Liver (tissue), 9 donors: Measurements from ENCODE around the gene TRAPPC3L. TPM values are rescaled to one million over a fixed set of nuclear protein-coding genes. Genes with fewer than 3 reads are reported as not detected.
A peak's percentile ranks its signal among the peaks of the same experiment; 100 is the strongest.

Source experiments
- DNase-seq: peaks from one replicate; pipeline ENCODE4 v3.0.0-alpha.2; 2017; ENCODE audit warnings: low spot score
- H3K27ac ChIP-seq, 2 donors: one replicate each; pipeline ENCODE4 v1.7.0; 2013; ENCODE audit warnings: inconsistent platforms in 2 of 2, low read length in 2 of 2, control low read depth in 1 of 2, low read depth in 1 of 2, mild to moderate bottlenecking in 1 of 2
- H3K27me3 ChIP-seq, 4 donors: one replicate each; pipeline versions ENCODE4 v1.6.1 to v1.7.0; 2013; ENCODE audit warnings: low read length in 3 of 4, inconsistent platforms in 1 of 4, mild to moderate bottlenecking in 1 of 4, moderate library complexity in 1 of 4; ENCODE audit not compliant: control insufficient read depth in 4 of 4, insufficient read depth in 4 of 4
- H3K36me3 ChIP-seq, 4 donors: one replicate each; pipeline versions ENCODE4 v1.6.1 to v1.7.0; 2013; ENCODE audit warnings: low read length in 3 of 4, mild to moderate bottlenecking in 3 of 4, low read depth in 1 of 4, moderate library complexity in 1 of 4; ENCODE audit not compliant: control insufficient read depth in 4 of 4, insufficient read depth in 3 of 4
- H3K4me1 ChIP-seq, 4 donors: one replicate each; pipeline versions ENCODE4 v1.6.1 to v1.7.0; 2013; ENCODE audit warnings: low read length in 3 of 4, mild to moderate bottlenecking in 3 of 4, moderate library complexity in 1 of 4; ENCODE audit not compliant: control insufficient read depth in 4 of 4, insufficient read depth in 4 of 4
- H3K4me3 ChIP-seq, 3 donors: one replicate each; pipeline versions ENCODE4 v1.6.1 to v1.7.0; 2013; ENCODE audit warnings: low read length in 3 of 3, control low read depth in 1 of 3, low read depth in 1 of 3, mild to moderate bottlenecking in 1 of 3
- H3K9ac ChIP-seq, 2 donors: one replicate each; pipeline ENCODE4 v1.7.0; 2013; ENCODE audit warnings: low read length in 2 of 2, mild to moderate bottlenecking in 2 of 2, moderate library complexity in 2 of 2, control low read depth in 1 of 2, low read depth in 1 of 2
- H3K9me3 ChIP-seq, 4 donors: one replicate each; pipeline versions ENCODE4 v1.6.1 to v1.7.0; 2013; ENCODE audit warnings: low read length in 3 of 4; ENCODE audit not compliant: control insufficient read depth in 4 of 4
- CTCF ChIP-seq: fragments of 150-350 bp; IDR thresholded peaks from 2 replicates; pipeline ENCODE4 v1.5.1; 2017; ENCODE audit warnings: improper control_type of control experiment, low read depth, low read length; ENCODE audit not compliant: missing input control
- EGR1 ChIP-seq, 2 donors: IDR thresholded peaks; 2 replicates each; pipeline ENCODE4 v1.6.1; 2016 to 2018; ENCODE audit warnings: antibody characterized with exemption in 2 of 2, low read depth in 2 of 2
- FOXA1 ChIP-seq: IDR thresholded peaks from 2 replicates; pipeline ENCODE4 v1.6.1; 2016; ENCODE audit warnings: antibody characterized with exemption
- FOXA2 ChIP-seq: IDR thresholded peaks from 2 replicates; pipeline ENCODE4 v1.6.1; 2016; ENCODE audit warnings: antibody characterized with exemption
- GABPA ChIP-seq, 2 donors: IDR thresholded peaks in 1 of 2; conservative IDR thresholded peaks in 1 of 2; 2 replicates each; pipeline ENCODE4 v1.6.1; 2016; ENCODE audit warnings: antibody characterized with exemption in 2 of 2, mild to moderate bottlenecking in 1 of 2, moderate library complexity in 1 of 2
- HNF4A ChIP-seq, 2 donors: conservative IDR thresholded peaks; 2 replicates each; pipeline ENCODE4 v1.6.1; 2016; ENCODE audit warnings: antibody characterized with exemption in 2 of 2, mild to moderate bottlenecking in 2 of 2
- HNF4G ChIP-seq: IDR thresholded peaks from 2 replicates; pipeline ENCODE4 v1.6.1; 2016; ENCODE audit warnings: antibody characterized with exemption
- JUND ChIP-seq, 2 donors: IDR thresholded peaks; 2 replicates each; pipeline ENCODE4 v1.6.1; 2016; ENCODE audit warnings: antibody characterized with exemption in 2 of 2
- NR2F2 ChIP-seq: IDR thresholded peaks from 2 replicates; pipeline ENCODE4 v1.6.1; 2016; ENCODE audit warnings: antibody characterized with exemption
- RAD21 ChIP-seq, 2 donors: IDR thresholded peaks; 2 replicates each; pipeline ENCODE4 v1.6.1; 2016; ENCODE audit warnings: antibody characterized with exemption in 2 of 2, mild to moderate bottlenecking in 2 of 2
- RXRA ChIP-seq, 2 donors: IDR thresholded peaks; 2 replicates each; pipeline ENCODE4 v1.6.1; 2017 to 2018; ENCODE audit warnings: antibody characterized with exemption in 2 of 2, mild to moderate bottlenecking in 1 of 2
- SP1 ChIP-seq: IDR thresholded peaks from 2 replicates; pipeline ENCODE4 v1.6.1; 2018; ENCODE audit warnings: antibody characterized with exemption, mild to moderate bottlenecking
- TAF1 ChIP-seq: conservative IDR thresholded peaks from 2 replicates; pipeline ENCODE4 v1.6.1; 2016; ENCODE audit warnings: antibody characterized with exemption, mild to moderate bottlenecking
- YY1 ChIP-seq: IDR thresholded peaks from 2 replicates; pipeline ENCODE4 v1.6.1; 2016; ENCODE audit warnings: antibody characterized with exemption, mild to moderate bottlenecking
- WGBS: extraction: QIAGEN DNeasy Blood & Tissue Kit; methylation state at CpG from one replicate; pipeline ENCODE4 v1.1.7; 2013; 5-methylcytosine and 5-hydroxymethylcytosine counted together
- polyA plus RNA-seq, 2 donors: library from polyadenylated mRNA; stranded (reverse) in 1 of 2; unstranded in 1 of 2; fragments of 200-250 nt in 1 of 2; fragments of >200 nt in 1 of 2; fragmentation: Nextera tagmentation in 1 of 2; extraction: Ambion mirVana in 1 of 2; gene quantifications; one replicate each; pipeline versions ENCODE4 v1.2.1 to v1.2.3, GENCODE V29; 2013 to 2015
- total RNA-seq, 2 donors: library from RNA; depleted of rRNA; stranded (reverse); fragments of >200 nt; gene quantifications; one replicate each; pipeline ENCODE4 v1.2.3, GENCODE V29; 2014
- TF ChIP-seq, protein P1 (sequence below): IDR thresholded peaks from 2 replicates; pipeline ENCODE4 v1.6.1; 2016; ENCODE audit warnings: antibody characterized with exemption
- TF ChIP-seq, protein P2 (sequence below): IDR thresholded peaks from 2 replicates; pipeline ENCODE4 v1.6.1; 2016; ENCODE audit warnings: antibody characterized with exemption, mild to moderate bottlenecking
- TF ChIP-seq, protein P3 (sequence below): IDR thresholded peaks from 2 replicates; pipeline ENCODE4 v1.6.1; 2016; ENCODE audit warnings: antibody characterized with exemption
- donor health status: healthy.
- donor health status: healthy.
- donor health status: healthy.
- donor health status: healthy.
- donor health status: healthy.

Gene TRAPPC3L
- total and polyA plus RNA-seq, 4 donors: 0.08 to 0.21 (median 0.16) TPM

DNA sequence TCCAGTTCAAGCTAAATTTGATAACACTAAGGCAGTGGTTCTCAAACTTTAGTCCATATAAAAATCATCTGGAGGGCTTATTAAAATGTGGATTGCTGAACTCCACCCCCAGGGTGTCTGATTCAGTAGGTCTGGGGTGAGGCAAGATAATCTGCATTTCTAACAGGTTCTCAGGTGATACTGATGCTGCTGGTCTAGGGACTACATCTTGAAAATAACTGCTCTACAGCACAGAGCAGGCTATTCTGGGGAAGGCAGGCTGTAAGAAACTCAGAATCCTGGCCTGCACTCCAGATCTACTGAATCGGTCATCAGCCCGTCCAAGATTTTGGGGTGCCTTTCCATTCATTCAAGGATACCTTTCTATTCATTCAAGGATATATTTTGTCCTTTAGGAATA, 22.6 kb downstream of the TRAPPC3L start:
- 93% methylated on average over 2 of the region's 2 CpGs for WGBS
- H3K9me3 ChIP-seq: no peaks in the 10 kb centered on the region
- no peak overlapping the region for H3K9ac ChIP-seq
- TF ChIP-seq FOXA2: no peak
- no peak for TF ChIP-seq HNF4A (conservative IDR thresholded peaks at IDR 0.05)
- no peak for TF ChIP-seq GABPA (IDR thresholded peaks at IDR 0.05 in 1 of 2, conservative IDR thresholded peaks at IDR 0.05 in 1 of 2)
- TF ChIP-seq NR2F2: no peak
- DNase-seq: no peak
- H3K4me3 ChIP-seq: no peak overlapping the region
- no peaks in the 10 kb centered on the region for H3K36me3 ChIP-seq
- no peaks in the 10 kb centered on the region for H3K27me3 ChIP-seq
- H3K4me1 ChIP-seq: no peaks in the 10 kb centered on the region
- H3K27ac ChIP-seq: no peak overlapping the region

DNA sequence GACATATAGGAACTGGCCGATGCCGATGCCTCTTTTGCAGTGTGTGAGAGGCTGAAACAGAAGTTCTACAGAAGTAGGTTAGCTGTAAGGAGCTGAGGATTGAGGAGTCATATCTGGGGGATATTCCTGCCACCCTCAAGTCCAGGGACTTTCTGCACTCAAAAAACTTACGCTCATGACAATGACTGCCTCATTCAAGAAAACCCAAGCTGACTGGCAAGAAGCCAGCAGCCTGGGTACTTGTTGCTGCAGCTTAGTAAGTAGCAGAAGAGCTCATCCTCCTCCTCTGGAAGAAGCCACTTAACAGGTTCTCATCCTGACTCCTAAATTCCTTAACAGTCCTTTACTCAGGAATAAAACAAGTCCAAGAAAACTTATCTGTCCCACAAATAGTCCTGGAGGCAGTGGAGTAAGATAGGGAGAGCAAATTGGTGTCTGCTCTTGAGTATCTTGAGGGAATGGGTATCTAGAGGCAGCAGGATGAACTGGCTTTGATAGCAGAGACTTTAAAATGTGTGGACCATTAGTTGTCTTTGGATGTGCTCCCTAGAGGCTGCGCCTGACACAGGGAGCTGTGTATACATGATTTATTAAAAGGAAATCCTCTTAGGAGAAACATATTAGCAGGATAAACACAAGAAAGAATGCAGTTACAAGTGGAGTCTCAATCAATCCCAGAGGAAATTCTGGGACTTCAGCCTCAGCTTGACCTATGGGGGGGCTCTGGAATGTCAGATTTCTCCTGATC, 26.7 kb downstream of the TRAPPC3L start:
- H3K9ac ChIP-seq: no peak overlapping the region
- no peaks in the 10 kb centered on the region for H3K9me3 ChIP-seq
- WGBS: 90% methylated on average over 4 of the region's 4 CpGs
- H3K27me3 ChIP-seq: no peaks in the 10 kb centered on the region
- H3K4me3 ChIP-seq: no peak overlapping the region
- no peak for TF ChIP-seq RAD21 (IDR thresholded peaks at IDR 0.05)
- no peak for TF ChIP-seq RXRA (IDR thresholded peaks at IDR 0.05)
- TF ChIP-seq NR2F2: no peak
- no peaks in the 10 kb centered on the region for H3K4me1 ChIP-seq
- no peaks in the 10 kb centered on the region for H3K36me3 ChIP-seq
- H3K27ac ChIP-seq: no peak overlapping the region
- DNase-seq: no peak

GRCh38 chr6:116515141-116515540, 30.3 kb downstream of the TRAPPC3L start:
- DNase-seq: no peak
- TF ChIP-seq FOXA2 (no peak), HNF4A (conservative IDR thresholded peaks at IDR 0.05) (peak; percentile 45 to 49), GABPA (IDR thresholded peaks at IDR 0.05 in 1 of 2, conservative IDR thresholded peaks at IDR 0.05 in 1 of 2) (no peak), TAF1 (no peak)
- H3K9ac ChIP-seq: no peak overlapping the region
- H3K9me3 ChIP-seq: no peaks in the 10 kb centered on the region
- H3K4me3 ChIP-seq: no peak overlapping the region
- H3K27ac ChIP-seq: no peak overlapping the region
- H3K27me3 ChIP-seq: no peaks in the 10 kb centered on the region
- no peaks in the 10 kb centered on the region for H3K36me3 ChIP-seq
- no peaks in the 10 kb centered on the region for H3K4me1 ChIP-seq

GRCh38 chr6:116514111-116514510, 31.4 kb downstream of the TRAPPC3L start:
- H3K9me3 ChIP-seq: peaks cover 0 to 4% (median 0%) of the 10 kb centered on the region in 4 donors
- no peaks in the 10 kb centered on the region for H3K36me3 ChIP-seq
- no peaks in the 10 kb centered on the region for H3K4me1 ChIP-seq
- DNase-seq: no peak
- H3K4me3 ChIP-seq: no peak overlapping the region
- H3K9ac ChIP-seq: no peak overlapping the region
- no peaks in the 10 kb centered on the region for H3K27me3 ChIP-seq
- 88% methylated on average over 4 of the region's 4 CpGs for WGBS
- H3K27ac ChIP-seq: no peak overlapping the region
- TF ChIP-seq RAD21 (IDR thresholded peaks at IDR 0.05): no peak
- TF ChIP-seq YY1: no peak
- TF ChIP-seq RXRA (IDR thresholded peaks at IDR 0.05): no peak
- no peak for TF ChIP-seq GABPA (IDR thresholded peaks at IDR 0.05 in 1 of 2, conservative IDR thresholded peaks at IDR 0.05 in 1 of 2)
- no peak for TF ChIP-seq HNF4G
- no peak for TF ChIP-seq NR2F2
- TF ChIP-seq, protein P1, sequence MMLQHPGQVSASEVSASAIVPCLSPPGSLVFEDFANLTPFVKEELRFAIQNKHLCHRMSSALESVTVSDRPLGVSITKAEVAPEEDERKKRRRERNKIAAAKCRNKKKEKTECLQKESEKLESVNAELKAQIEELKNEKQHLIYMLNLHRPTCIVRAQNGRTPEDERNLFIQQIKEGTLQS: no peak
- TF ChIP-seq JUND (IDR thresholded peaks at IDR 0.05): no peak
- TF ChIP-seq FOXA1: no peak
- no peak for TF ChIP-seq HNF4A (conservative IDR thresholded peaks at IDR 0.05)
- no peak for TF ChIP-seq CTCF
- TF ChIP-seq SP1: no peak
- TF ChIP-seq, protein P2, sequence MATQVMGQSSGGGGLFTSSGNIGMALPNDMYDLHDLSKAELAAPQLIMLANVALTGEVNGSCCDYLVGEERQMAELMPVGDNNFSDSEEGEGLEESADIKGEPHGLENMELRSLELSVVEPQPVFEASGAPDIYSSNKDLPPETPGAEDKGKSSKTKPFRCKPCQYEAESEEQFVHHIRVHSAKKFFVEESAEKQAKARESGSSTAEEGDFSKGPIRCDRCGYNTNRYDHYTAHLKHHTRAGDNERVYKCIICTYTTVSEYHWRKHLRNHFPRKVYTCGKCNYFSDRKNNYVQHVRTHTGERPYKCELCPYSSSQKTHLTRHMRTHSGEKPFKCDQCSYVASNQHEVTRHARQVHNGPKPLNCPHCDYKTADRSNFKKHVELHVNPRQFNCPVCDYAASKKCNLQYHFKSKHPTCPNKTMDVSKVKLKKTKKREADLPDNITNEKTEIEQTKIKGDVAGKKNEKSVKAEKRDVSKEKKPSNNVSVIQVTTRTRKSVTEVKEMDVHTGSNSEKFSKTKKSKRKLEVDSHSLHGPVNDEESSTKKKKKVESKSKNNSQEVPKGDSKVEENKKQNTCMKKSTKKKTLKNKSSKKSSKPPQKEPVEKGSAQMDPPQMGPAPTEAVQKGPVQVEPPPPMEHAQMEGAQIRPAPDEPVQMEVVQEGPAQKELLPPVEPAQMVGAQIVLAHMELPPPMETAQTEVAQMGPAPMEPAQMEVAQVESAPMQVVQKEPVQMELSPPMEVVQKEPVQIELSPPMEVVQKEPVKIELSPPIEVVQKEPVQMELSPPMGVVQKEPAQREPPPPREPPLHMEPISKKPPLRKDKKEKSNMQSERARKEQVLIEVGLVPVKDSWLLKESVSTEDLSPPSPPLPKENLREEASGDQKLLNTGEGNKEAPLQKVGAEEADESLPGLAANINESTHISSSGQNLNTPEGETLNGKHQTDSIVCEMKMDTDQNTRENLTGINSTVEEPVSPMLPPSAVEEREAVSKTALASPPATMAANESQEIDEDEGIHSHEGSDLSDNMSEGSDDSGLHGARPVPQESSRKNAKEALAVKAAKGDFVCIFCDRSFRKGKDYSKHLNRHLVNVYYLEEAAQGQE: no peak
- no peak for TF ChIP-seq TAF1
- TF ChIP-seq FOXA2: no peak
- no peak for TF ChIP-seq EGR1 (IDR thresholded peaks at IDR 0.05; ENCODE audit: low read depth in 2 of 2)
- TF ChIP-seq, protein P3, sequence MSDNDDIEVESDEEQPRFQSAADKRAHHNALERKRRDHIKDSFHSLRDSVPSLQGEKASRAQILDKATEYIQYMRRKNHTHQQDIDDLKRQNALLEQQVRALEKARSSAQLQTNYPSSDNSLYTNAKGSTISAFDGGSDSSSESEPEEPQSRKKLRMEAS: no peak
